ENCODE measurements around the gene SMC3.

Gene SMC3

DNA sequence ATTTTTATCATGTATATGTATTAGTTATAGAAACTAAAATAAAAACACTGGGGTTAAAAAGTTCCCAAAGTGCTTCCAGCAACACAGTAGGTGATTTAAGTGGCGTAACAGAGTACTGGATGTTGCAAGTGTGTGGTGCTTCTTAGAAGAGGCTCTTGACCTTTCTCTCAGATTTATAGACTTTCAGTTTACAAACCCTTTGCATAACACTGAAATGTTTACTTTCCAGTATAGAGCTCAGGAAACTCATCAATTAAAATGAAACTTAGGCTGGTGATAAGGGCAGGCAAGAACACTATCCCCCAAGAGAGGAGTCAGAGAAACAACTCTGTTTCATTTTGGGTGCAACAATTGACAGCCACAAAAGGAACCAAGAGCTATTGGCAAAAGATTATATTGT, 27.5 kb upstream of the SMC3 start:
- no peak overlapping the region for H3K27ac ChIP-seq
- no peak for DNase-seq (ENCODE audit: low read depth, low spot score)

DNA sequence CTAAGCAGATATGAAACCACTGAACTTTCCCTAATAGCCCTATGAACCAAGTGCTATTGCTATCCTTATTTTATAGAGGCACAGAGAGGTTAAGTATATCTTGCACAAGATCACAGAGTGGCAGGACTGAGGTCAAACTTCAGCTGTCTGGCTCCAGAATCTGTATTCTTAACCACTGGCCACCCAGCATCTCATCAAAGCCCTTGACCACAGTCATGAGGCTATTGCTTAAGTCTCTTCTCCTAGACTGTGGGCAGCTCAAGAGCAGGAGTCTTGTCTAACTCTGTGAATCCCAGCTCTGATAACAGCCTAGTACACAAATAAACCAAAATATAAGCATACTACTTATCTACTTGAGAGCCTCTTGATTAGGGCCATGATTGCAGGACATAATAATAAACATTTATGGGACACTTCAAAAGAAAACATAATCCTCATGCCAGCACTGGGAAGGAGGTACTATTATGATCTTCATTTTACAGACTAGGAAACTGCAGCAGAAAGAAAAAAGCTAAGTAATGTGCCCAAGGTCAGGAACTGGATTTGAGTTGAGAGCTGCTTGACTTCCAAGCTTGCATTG, 22.4 kb upstream of the SMC3 start:
- DNase-seq (ENCODE audit: low read depth, low spot score), result no peak
- no peak overlapping the region for H3K27ac ChIP-seq

DNA sequence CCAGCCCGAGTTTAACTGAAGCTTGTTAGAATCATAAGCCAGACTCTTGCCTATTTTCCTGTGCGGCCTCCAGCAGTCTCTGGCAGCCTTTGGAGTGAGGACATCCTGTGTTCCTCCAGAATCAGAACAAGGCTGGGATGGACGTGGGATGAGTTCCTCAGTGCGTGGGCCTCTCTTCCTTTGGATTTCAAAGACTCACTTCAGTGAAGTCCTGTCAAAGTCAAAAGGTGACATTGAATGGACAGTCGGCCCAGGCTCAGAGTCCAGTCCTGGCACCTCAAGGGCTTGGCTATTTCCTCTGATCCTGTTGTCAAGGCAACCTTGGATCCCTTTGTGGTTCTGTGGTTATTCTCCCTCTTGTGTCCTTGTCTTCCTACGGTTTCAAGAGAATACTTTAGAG, 21.4 kb upstream of the SMC3 start:
- no peak for DNase-seq (ENCODE audit: low read depth, low spot score)
- H3K27ac ChIP-seq, result no peak overlapping the region

DNA sequence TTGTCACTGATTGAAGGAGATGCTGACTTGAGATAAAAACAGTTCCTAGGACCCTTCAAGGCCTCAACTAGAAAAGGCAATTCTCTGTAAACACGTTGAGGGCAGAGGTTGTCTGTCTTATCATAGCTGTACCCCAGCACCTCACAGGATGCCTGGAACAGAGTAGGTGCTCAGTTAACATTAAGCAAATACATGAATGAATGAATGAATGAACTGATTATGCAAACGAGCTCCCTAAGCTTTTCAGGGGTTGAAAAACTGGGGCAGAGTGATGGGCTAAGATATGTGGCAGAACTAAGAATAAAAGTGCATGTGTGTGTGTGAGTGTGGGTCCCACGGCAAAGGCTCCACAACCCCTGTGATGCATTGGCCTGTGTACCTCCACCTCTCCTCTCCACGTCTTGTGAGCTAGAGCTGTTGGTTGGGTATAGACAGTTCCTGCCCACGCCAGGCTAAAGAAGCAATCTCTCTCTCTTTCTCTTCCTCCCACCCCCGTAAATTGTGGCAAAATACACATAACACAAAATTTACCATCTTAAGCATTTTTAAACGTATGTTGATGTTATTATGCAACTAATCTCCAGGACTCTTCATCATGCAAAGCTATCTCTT, 20.9 kb upstream of the SMC3 start:
- no peak overlapping the region for H3K27ac ChIP-seq
- no peak for DNase-seq (ENCODE audit: low read depth, low spot score)

DNA sequence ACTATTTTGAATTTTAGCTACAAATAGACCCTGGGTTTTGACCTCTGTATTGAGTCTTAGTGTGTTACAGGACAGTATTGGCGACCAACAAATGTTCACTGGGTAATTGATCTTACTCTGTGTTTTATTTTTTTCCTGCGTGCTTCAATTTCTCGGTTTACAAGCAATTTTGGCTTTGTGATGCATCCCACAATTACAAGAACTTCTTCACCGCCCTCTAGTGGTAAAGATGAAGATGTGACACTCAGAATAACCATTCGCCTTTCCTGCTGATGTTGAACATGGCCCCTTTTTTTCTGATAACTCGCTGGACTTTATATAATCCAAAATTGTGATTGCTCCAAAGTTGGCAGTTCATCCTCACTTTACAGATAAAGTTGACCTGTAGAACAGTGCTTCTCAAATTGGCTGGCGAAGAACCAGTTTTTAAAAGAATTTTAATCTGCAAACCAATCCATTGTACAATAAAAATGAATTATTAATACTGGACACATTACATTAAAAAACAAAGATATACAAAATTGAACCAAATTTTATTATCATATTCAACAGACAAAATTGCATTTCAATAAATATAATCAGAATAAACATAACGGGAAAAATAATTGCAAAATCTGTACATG, 20.2 kb upstream of the SMC3 start:
- DNase-seq (ENCODE audit: low read depth, low spot score), result no peak

DNA sequence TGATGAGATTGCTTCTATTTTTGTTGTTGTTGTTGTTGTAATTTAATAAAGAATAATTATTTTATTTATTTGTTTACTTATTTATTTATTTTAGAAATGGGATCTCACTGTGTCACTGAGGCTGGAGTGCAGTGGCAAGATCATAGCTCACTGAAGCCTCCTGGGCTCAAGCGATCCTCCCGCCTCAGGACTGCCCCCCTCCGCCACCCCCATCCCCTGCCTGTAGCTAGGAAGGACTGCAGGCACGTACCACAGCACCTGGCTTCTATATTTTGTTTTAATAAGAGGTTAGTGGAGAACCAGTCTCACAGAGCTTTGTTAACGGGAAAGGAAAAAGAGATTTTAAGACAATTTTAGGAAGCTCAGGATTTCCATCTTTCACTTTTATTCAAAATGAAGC, 19.5 kb upstream of the SMC3 start:
- DNase-seq (ENCODE audit: low read depth, low spot score), result no peak
- H3K27ac ChIP-seq, result no peak overlapping the region

More for the DNA sequence above, 20.2 kb upstream of the SMC3 start:
- no peak overlapping the region for H3K27ac ChIP-seq

DNA sequence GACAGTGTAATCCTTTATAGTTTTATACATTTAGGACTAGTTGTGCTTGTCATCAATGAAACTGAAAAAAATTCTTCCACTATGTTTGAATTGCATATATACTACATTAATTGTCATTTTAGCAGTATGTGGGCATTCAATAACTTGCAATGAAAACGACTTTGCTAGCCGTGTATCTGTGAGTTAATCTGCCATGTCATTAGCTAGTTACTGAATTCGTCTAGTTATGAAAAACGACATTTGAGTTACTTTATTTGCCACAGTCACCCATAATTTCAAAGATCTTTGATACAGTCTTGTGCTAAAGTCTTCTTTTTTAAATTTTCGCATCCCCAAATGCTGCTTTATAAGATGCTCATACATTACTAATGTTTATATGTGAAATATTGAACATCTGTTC, 18.3 kb upstream of the SMC3 start:
- no peak for DNase-seq (ENCODE audit: low read depth, low spot score)
- no peak overlapping the region for H3K27ac ChIP-seq

DNA sequence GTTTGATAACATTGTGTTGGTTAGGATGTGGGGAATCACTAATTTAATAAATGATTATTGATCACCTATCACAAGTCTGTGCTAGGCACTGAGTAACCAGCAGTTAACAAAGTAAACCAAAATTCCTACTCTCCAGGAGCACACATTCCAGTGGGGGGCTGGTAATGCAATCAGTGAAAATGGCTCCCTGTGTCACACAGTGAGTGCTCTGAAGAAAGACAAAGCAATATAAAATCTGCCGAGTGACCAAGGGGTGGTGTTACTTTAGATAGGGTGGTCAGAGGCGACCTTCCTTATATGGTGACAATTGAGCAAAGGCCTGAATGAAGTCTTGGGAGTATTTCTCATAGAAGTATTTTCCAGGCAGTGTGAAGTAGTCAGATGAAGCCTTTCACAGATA, 13.6 kb upstream of the SMC3 start:
- no peak overlapping the region for H3K27ac ChIP-seq
- DNase-seq (ENCODE audit: low read depth, low spot score), result no peak

DNA sequence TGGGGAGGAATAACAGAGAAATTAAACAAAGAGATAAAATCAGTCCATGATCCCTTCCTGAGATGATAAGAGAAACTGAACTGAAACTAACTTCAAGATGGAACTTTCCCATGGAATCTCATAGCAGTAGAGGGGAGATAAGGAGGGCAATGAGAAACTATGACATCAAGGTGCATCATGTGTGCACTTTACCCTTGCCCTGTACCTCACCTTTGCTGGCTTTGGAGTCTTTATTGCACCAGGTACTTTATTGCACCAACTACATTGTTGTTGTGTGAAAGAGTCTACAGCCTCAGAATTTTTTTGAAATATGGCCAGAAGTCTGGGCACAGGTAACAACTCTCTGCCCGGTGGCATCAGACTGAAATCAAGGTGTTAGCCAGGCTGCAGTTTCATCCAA, 11.2 kb upstream of the SMC3 start:
- no peak for DNase-seq (ENCODE audit: low read depth, low spot score)
- H3K27ac ChIP-seq, result no peak overlapping the region

DNA sequence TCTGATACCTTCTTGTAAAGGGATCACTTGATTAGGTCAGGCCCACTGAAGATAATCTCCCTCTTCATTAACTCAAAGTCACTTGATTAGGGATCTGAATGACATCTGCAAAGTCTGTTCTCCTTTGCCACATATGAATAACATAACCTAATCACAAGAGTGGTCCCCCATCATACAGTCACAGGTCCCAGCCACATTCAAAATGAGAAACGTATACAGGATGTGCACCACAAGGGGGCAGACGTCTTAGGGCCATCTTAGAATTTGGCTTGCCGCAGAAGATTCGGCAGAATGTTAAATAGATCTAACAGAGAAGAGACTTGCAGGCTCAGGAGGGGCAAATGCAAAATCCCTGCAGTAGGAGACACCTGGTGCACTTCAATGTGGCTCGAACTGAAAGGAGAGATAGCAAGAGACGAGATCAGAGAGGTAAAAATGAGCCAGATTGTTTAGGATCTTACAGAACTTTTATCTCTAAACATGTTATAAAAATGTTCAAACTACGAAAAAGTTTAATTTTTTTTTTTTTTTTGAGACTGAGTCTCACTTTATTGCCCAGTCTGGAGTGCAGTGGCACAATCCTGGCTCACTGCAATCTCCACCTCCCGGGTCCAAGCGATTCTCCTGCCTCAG, 10.4 kb upstream of the SMC3 start:
- no peak overlapping the region for H3K27ac ChIP-seq
- DNase-seq (ENCODE audit: low read depth, low spot score), result no peak

DNA sequence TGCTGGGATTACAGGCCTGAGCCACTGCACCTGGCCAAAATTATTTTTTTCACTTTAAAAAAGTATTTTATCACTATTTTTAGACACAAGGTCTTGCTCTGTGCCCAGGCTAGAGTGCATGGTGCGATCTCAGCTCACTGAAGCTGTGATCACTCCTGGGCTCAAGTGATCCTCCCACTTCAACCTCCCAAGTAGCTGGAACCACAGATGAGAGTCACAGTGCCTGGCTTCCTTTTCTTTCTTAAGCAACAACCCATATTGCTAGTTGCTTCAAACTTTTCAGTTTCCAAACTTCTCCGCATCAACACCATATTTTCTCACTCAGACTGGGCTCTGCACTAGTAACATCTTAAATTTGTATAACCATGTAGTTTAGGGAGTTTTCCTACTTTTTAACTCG, 9.5 kb upstream of the SMC3 start:
- no peak overlapping the region for H3K27ac ChIP-seq
- no peak for DNase-seq (ENCODE audit: low read depth, low spot score)

DNA sequence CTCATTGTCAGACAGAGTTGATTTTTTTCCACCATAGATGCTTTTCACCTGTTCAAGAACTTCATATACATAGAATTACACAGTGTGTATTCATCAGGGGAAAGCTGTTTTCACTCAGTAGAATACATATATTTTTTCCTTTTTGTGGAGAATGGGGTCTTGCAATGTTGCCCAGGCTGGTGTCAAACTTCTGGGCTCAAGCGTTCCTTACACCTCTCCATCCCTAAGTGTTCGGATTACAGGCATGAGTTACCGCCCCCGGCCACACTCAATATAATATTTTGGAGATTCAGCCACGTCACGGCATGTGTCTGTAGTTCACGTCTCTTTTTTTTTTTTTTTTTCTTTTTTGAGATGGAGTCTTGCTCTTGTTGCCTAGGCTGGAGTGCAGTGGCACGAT, 7.5 kb upstream of the SMC3 start:
- H3K27ac ChIP-seq, result no peak overlapping the region
- DNase-seq (ENCODE audit: low read depth, low spot score), result no peak

DNA sequence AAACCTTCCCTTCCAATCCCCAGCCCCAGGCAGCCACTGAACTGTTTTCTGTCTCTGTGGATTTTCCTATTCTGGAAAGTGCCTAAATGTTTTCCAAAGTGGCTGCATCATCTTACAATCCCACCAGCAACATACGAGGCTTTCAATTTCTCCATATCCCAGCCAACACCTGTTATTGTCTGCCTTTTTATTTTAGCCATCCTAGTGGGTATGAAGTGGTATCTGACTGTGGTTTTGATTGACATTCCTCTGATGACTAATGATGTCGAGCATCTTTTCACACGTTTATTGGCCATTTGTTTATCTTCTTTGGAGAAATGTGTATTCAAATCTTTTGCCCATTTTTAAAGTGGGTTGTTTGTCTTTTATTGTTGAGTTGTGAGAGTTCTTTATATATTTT, 6.2 kb upstream of the SMC3 start:
- no peak overlapping the region for H3K27ac ChIP-seq
- no peak for DNase-seq (ENCODE audit: low read depth, low spot score)

DNA sequence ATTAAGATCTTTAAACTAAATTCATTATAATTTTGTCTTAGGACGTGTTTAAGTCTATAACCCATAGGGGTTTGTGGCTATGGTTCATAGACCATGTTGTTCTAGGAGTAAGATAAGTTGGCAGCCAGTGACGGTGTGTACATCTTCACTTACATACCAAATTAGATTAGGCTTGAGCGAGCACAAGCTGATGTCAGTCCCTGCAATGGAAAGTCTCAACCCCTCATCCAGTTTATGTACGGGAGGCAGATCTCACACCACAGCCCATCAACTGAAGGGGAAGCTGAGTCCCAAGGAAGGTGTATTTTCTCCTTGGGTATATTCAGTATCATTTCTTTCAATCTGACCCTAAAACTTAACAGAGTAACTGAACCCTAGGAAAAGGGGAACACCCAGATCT, 5.1 kb upstream of the SMC3 start:
- DNase-seq (ENCODE audit: low read depth, low spot score), result no peak
- H3K27ac ChIP-seq, result no peak overlapping the region

DNA sequence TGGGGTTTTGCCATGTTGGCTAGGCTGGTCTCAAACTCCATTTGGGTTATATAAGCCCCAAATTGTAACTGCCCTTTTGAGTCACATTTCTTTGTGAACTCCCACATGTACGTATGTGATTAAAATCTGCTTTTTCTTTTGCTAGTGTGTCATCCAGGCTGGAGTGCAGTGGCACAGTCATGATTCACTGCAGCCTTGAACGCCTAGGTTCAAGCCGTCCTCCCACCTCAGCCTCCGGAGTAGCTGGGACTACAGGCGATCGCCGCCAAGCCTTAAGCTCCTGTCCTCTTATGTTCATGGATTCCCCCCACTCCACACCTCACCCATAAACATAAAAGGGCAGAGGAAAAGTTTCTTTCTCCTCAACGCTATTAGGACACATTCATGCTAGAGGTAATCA, 4.4 kb upstream of the SMC3 start:
- no peak overlapping the region for H3K27ac ChIP-seq
- no peak for DNase-seq (ENCODE audit: low read depth, low spot score)

DNA sequence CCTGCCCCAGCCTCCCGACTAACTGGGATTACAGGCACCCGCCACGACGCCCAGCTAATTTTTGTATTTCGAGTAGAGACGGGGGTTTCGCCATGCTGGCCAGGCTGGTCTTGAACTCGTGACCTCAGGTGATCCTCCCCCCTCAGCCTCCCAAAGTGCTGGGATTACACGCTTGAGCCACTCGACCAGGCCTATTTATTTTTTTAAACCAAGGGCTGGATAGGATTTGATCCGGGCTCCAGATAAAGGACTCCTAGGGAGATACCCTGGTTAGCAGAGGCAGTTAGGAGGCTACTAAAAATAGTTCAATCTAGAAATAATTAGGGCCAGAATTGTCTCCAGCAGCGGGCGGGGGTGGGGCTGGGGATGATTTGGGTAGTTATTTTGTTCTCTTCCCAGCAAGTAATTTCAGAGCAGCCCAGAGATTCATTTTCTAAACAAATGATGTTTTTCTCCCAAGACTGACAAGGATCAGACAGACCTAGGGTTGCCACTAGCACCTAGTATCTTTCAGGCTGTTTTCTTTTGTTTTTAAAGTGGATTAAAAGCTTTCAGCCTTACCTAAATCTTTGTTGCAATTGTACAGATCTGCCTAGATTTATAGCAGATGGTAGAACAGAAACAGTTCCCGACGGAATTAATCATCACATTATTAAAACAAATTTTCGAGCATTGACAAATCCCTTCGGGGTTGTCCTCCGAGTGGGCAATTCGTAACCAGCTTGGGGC, 859 bp upstream of the SMC3 start:
- no peak for DNase-seq (ENCODE audit: low read depth, low spot score)
- no peak overlapping the region for H3K27ac ChIP-seq

DNA sequence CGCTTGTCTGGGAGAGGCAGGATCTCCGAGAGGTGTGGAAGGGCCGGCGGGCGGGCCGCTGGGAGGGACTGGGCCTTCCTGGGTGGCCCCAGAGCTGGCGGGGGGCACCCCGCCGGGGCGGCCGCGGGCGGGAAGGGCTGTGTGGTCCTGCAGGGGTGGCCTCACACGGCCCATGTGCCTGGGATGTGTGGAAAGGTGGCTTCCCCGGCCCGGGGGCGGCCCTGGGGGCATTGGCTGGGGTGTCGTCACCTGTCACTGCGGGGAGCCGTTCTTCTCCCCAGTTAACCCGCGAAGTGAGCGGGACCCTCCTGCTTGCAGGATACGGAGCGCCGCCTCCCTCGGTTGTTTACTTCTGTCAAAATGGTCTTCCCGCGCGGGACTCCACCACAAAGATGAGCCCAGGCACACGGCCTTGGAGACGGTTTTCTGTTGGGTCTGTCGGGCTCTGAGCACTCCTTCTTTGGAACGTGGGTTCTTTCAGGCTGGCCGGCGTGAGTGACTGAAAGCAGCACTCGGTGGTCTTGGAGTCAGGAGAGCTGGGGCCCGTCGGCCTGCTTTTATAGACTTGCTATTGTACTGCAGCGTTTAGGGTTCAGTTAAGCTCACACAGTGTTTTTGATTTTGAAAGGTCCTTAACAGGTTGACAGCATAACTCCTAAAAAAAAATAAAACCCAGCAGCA, 700 bp downstream of the SMC3 start:
- no peak for DNase-seq (ENCODE audit: low read depth, low spot score)
- H3K27ac ChIP-seq, result peak overlapping the region; percentile 57

DNA sequence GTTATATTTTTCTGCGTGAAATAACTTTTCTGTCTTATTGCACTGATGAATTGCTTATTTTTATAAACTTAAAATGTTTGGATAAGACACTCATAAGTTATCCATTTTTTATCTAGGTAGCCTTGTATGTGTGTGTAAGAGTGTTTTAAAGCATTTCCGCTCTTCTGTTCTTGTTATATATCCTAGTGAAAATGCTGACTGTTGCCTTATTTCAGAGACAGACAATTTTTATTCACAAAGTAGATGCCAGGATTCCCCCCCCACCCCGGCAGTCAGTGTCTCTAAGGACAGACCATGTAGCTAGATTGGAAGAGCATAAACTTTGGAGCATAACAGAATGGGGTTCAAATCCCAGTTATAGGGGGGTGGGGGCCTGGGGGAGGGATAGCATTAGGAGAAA, 1.6 kb downstream of the SMC3 start:
- H3K27ac ChIP-seq, result no peak overlapping the region
- DNase-seq (ENCODE audit: low read depth, low spot score), result no peak

DNA sequence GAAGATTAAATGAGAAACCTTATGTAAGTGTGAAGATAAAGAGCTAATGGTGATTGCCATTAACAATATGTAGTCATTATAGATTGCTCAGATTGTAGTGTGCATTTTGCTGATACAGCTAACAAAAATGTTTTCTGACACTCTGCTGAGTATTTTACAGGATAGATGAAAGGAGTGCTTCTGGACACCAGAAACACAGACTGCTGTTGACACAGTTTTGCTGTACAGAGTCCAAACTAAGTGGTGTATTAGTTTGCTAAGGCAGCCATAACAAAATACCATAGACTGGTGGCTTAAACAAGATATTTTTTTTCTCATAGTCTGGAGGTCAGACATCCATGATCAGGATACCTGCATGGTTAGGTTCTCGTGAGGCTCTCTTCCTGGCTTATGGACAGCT, 2.2 kb downstream of the SMC3 start:
- H3K27ac ChIP-seq, result no peak overlapping the region
- no peak for DNase-seq (ENCODE audit: low read depth, low spot score)

DNA sequence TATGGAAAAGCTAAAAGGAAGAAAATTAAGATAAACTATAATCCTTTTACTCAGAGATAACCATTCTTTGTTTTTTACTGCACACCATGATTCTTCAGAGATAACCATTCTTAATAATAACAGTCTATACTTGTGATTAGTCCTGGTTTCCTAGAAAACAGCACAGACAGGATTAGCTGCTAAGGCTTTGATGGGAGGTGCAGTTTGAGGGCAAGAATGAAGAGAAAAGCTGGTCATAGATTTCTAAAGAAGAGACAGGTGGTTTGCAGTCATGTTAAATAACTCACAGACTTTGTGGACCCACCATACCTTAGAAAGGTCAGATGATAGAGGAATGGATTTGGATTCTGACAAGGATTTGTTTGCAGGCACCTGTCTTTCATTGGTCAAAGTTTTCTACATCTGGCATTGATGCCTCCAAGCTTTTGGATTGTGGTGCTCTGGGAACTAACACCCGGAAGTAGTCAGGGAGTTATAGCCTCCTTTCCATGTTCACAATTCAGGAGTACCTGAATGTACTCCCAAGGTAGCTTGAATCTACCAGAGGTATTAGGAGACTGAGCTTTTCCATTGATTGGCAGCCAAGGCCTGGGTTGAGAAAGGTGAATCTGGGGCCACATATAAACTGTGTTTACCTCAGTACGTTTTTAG, 3.7 kb downstream of the SMC3 start:
- DNase-seq (ENCODE audit: low read depth, low spot score), result no peak
- no peak overlapping the region for H3K27ac ChIP-seq
